ENCODE results near the gene DEDD2. TPM values are rescaled to one million over a fixed set of nuclear protein-coding genes. Genes with fewer than 3 reads are reported as not detected.

Gene DEDD2
- total RNA-seq, 1 experiment from 2014 or later = 34.4 TPM

GRCh38 chr19:42246143-42246921 is 28.9 kb upstream of the DEDD2 start:
- H4K20me1 ChIP-seq (ENCODE audit: low read length) = no peaks in the 10 kb centered on the region
- ATAC-seq = no peak
- ChIA-PET POLR2A (ENCODE audit: unreplicated experiment) (no interaction called here), CTCF (interaction anchor here (0.8 to 1.4 kb wide), 3 partner anchors 24 to 150 kb away, joined by 3 read pairs; no protein-coding TSS in a partner anchor)
- no peak overlapping the region for H3K27ac ChIP-seq (ENCODE audit: low read length)
- no TSS peak for BruUV-seq (replicated peaks)
- peaks cover 25% of the 10 kb centered on the region for H3K79me2 ChIP-seq (ENCODE audit: low read length)
- H3K27me3 ChIP-seq (ENCODE audit: low read length) = no peaks in the 10 kb centered on the region
- TF ChIP-seq CTCF (conservative IDR thresholded peaks at IDR 0.05; ENCODE audit: low read depth, low read length) (peak; percentile 60), EZH2phosphoT487 (IDR thresholded peaks at IDR 0.05; ENCODE audit: borderline replicate concordance, low read length) (no peak), EZH2 (IDR thresholded peaks at IDR 0.05; ENCODE audit: low read length, unreplicated experiment) (no peak)
- peaks cover 1% of the 10 kb centered on the region for H3K4me1 ChIP-seq (ENCODE audit: insufficient read depth, low read length)
- H2AFZ ChIP-seq (ENCODE audit: low read length) = no peak overlapping the region
- peak; percentile 63 for DNase-seq
- intact Hi-C loops (cut with micrococcal nuclease) = no loop called here
- H3K4me2 ChIP-seq (ENCODE audit: low read length) = no peak overlapping the region
- no peaks in the 10 kb centered on the region for H3K9me2 ChIP-seq (replicated peaks; ENCODE audit: low read length)
- H3K9me3 ChIP-seq (ENCODE audit: low read length) = no peaks in the 10 kb centered on the region
- no peak overlapping the region for H3K9ac ChIP-seq (ENCODE audit: low read length)
- no peaks in the 10 kb centered on the region for H3K36me3 ChIP-seq (ENCODE audit: low read depth, low read length)
- H3F3A ChIP-seq (ENCODE audit: low read length, unreplicated experiment) = no peaks in the 10 kb centered on the region
- H3K4me3 ChIP-seq (ENCODE audit: low read length) = no peak overlapping the region

- no TSS peak for BruUV-seq (replicated peaks)
- H4K20me1 ChIP-seq (ENCODE audit: low read length) = no peaks in the 10 kb centered on the region
- no peaks in the 10 kb centered on the region for H3K9me2 ChIP-seq (replicated peaks; ENCODE audit: low read length)
- peak overlapping the region; percentile 60 for H2AFZ ChIP-seq (ENCODE audit: low read length)
- no peak for TF ChIP-seq CTCF (conservative IDR thresholded peaks at IDR 0.05; ENCODE audit: low read depth, low read length)
- no peak for TF ChIP-seq EZH2phosphoT487 (IDR thresholded peaks at IDR 0.05; ENCODE audit: borderline replicate concordance, low read length)
- peak overlapping the region; percentile 67; the same call in 1 of the 2 replicates for H3K4me3 ChIP-seq (ENCODE audit: low read length)
- H3K9me3 ChIP-seq (ENCODE audit: low read length) = no peaks in the 10 kb centered on the region
- no peaks in the 10 kb centered on the region for H3K27me3 ChIP-seq (ENCODE audit: low read length)
- no peaks in the 10 kb centered on the region for H3K36me3 ChIP-seq (ENCODE audit: low read depth, low read length)
- intact Hi-C loops (cut with micrococcal nuclease) = no loop called here
- CTCF ChIA-PET = interaction anchor here (0.6 kb wide), 2 partner anchors 155 to 165 kb away, joined by 3 to 5 read pairs; no protein-coding TSS in a partner anchor
- H3K4me2 ChIP-seq (ENCODE audit: low read length) = peak overlapping the region; percentile 94
- peaks cover 29% of the 10 kb centered on the region for H3K79me2 ChIP-seq (ENCODE audit: low read length)
- H3K4me1 ChIP-seq (ENCODE audit: insufficient read depth, low read length) = peaks cover 4% of the 10 kb centered on the region
- ATAC-seq = no peak
- H3K9ac ChIP-seq (ENCODE audit: low read length) = no peak overlapping the region
- POLR2A ChIA-PET (ENCODE audit: unreplicated experiment) = interaction anchor here (0.6 kb wide), 1 partner anchor 17 kb away, joined by 9 read pairs; no protein-coding TSS in a partner anchor
- H3F3A ChIP-seq (ENCODE audit: low read length, unreplicated experiment) = no peaks in the 10 kb centered on the region
- H3K27ac ChIP-seq (ENCODE audit: low read length) = no peak overlapping the region
- DNase-seq = no peak
These were observed 27.8 kb upstream of the DEDD2 start for GRCh38 chr19:42245231-42245630.
